Measurements from ENCODE around the gene TMEM234.

TMEM234 gene

DNA sequence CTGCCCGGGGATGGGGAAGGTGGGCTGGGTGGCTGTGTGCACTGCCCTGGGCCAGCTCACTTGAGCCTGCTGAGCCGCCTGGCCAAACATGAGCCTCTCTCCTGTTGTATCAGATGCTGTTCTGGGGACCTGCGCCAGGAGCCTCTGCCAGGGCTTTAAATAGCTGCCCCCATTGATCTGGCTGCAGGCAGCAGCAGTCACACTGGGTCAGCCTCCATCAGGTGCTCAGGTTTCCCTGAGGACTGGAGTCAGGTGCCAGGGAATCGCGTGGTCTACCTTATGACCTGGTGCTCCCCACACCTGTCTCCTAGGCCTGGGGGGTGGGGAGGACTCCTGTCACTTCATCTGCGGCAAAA is 22.5 kb downstream of the TMEM234 start:
- DNase-seq (ENCODE audit: low spot score) = peak; percentile 94

DNA sequence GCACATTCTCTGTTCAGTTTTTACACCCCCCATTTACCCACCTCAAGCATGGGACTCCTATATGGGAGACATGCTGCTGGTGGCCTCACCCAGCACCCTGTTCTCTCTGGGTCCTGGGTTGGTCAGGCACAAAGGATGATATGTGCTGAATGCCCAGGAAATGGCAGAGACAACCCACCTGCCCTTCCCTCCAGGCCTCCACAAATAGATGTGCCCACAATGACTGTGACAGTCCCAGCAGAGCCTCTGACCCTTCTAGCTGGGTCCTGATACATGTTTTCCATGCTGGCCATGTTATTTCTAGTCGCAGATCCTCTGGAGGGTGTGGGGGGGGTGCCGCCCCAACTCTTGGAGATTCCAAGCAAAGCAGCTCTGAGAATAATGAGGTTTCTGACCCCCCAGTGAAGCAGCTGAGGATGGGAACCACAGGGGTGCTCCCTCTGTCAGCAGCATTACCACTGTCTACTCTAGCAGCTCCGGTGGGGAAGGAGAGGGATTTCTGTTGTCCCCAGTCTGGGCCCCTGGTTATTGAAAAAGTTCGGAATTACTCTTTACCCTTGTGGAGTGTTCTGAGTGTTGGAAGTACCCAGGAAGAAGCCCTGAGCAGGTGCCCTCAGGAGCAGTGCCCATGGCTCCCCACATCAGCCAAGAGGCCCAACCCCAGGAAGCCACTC is 23.0 kb downstream of the TMEM234 start:
- no peak for DNase-seq (ENCODE audit: low spot score)

DNA sequence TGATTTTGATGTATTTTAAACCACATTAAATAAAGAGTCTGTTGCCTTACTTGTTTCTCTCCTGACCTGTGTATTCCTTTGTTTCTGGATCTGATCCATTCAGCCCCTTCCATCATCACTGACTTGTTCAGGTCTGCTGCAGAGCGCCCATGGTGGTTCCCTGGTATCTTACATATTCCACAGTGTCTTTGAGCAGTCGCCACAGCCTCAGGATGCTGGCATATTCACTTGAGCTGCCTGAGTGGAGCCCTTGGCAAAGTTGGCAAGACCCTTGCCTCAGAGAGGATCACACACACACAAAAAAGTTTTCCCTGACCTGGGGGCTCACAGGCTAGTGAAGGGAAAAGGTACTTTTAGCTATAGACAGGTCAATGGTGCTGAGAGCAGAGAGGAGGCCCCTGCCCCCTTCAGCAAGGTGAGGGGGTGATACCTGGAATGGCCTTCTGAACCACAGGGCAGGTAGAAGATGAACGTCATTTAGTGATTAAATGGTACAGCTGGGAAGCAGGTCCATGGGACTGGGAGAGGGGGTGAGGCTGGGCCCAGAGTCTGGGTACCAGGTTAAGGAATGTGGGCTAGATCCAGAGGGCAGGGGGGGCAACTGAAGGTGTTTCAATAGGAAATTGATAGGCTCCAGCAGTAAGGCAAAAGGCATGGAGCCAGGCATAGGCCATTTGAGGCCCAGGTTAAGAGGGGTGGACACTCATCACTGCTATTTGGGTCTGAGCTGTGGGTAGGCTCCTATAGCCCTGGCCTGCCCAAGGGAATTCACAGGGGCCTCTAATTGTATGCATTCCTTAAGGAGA is 23.7 kb downstream of the TMEM234 start:
- no peak for DNase-seq (ENCODE audit: low spot score)

DNA sequence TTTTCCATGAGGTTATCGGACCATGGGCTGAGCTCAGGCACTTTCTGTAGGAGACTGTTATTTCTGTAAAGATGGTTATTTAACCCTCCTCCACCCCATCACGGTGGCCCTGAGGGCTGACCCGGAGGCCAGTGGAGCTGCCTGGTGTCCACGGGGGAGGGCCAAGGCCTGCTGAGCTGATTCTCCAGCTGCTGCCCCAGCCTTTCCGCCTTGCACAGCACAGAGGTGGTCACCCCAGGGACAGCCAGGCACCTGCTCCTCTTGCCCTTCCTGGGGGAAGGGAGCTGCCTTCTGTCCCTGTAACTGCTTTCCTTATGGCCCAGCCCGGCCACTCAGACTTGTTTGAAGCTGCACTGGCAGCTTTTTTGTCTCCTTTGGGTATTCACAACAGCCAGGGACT is 24.3 kb downstream of the TMEM234 start:
- DNase-seq (ENCODE audit: low spot score) = no peak

DNA sequence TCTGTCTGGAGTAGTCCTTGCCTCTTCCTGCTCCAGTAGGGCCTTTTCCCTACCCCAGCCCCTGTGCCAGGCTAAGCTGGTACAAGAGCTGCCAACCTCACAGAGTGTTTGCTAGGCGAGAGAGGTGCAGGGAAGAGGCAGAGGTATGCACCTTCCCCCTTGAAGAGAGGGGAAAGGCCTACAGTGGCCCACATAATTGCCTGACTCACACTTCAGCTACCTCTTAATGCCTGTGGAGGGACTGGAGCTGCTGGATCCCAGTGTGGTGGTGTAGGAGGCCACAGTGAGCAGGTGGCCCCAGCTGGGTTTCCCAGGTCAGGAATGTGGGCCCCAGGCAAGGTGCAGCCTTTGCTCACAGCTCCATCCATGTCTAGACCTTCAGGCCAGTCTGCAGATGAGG is 25.1 kb downstream of the TMEM234 start:
- no peak for DNase-seq (ENCODE audit: low spot score)

DNA sequence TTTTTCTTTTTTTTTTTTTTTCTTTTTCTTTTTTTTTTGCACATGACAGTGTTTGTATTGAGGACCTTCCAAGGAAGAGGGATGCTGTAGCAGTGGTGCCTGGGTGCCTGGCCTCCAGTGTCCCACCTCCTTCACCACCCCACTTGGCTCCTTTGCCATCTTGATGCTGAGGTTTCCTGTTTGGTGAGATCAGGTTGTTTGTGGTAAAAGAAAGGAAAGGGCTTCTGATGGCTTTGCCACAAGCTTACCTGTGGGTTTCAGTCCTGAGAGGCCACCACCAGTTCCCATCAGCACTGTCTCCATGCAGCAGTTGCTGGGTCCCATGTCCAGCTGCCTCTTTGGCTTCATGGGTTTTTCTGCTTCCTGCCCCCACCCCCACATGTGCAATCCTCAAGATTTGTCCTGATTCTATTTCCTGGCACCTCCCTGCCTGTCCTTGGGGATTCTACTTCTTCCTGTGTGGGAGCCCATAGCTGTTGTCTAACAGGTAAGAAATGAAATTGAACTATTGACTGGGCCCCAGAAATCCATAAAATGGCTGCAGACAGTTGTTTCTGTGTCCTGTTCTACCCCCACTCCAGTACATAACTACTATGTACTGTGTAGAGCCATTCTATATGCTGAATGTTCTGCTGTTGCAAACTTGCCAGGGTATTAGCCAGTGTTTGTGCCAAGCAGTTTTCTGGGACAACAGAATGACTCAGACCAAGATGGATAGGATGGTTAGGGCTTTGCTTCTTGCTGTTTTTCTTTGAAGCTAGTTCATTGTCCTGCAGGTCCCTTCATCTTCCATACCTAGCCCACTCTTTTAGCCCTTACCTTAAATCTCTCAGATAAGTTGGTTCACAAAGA is 26.0 kb downstream of the TMEM234 start:
- DNase-seq (ENCODE audit: low spot score) = no peak

DNA sequence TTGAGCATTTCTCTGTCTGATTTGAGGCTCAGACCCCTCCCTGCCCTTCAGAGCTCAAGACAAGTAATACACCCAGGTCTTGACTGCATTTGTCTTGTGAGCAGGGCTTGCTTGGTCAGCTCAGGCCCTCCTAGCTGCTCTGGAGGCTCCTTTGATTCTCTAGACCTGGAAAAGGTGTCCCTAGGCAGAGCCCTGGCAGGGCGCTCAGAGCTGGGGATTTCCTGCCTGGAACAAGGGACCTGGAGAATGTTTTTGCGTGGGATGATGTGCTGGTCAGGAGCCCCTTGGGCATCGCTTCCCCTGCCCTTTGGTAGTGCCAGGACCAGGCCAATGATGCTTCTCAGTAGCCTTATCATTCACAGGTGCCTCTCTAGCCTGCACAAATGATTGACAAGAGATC is 26.6 kb downstream of the TMEM234 start:
- no peak for DNase-seq (ENCODE audit: low spot score)

DNA sequence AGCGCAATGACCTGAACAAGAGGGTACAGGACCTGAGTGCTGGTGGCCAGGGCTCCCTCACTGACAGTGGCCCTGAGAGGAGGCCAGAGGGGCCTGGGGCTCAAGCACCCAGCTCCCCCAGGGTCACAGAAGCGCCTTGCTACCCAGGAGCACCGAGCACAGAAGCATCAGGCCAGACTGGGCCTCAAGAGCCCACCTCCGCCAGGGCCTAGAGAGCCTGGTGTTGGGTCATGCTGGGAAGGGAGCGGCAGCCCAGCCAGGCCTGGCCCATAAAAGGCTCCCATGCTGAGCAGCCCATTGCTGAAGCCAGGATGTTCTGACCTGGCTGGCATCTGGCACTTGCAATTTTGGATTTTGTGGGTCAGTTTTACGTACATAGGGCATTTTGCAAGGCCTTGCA is 27.2 kb downstream of the TMEM234 start:
- DNase-seq (ENCODE audit: low spot score) = no peak

DNA sequence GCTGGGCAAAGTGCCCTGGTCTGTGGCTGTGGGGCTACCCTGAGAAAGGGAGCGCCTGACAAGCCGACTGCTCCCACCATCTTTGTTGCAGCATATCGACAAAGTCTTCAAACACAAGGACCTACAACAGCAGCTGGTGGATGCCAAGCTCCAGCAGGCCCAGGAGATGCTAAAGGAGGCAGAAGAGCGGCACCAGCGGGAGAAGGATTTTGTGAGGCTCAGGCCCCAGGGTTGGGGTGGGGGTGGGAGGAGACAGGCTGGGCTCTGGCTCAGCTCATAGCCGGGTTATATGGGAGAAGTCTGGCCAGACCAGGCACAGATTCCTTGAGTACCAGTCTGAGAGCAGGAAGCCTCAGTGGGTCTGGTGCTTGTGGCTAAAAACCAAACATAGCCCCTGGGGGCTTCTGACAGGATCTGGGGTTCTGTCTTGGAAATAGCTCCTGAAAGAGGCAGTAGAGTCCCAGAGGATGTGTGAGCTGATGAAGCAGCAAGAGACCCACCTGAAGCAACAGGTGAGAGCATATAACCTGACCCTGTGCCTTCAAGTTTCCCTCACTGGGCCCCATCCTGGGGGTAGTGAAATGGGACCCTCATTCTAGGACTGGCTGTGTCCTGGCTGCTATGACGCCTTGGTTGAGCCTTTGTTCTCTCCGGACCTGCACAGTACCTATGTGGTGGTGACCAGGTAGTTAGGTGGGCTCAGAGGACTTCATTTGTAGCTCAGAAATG is 29.8 kb downstream of the TMEM234 start:
- no peak for DNase-seq (ENCODE audit: low spot score)

DNA sequence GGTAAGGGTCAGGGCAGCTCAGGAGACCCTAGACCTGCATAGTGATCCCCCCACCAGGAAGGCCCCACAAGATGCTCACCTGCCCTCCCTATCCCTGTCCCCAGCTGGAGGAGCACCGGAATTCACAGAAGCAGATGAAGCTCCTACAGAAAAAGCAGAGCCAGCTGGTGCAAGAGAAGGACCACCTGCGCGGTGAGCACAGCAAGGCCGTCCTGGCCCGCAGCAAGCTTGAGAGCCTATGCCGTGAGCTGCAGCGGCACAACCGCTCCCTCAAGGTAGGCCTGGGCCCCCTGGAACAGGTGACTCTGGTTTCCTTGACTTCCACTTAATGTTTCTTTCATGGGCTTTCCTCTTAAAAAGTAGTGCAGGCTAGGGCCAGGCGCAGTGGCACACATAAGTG is 34.3 kb downstream of the TMEM234 start:
- DNase-seq (ENCODE audit: low spot score) = no peak

DNA sequence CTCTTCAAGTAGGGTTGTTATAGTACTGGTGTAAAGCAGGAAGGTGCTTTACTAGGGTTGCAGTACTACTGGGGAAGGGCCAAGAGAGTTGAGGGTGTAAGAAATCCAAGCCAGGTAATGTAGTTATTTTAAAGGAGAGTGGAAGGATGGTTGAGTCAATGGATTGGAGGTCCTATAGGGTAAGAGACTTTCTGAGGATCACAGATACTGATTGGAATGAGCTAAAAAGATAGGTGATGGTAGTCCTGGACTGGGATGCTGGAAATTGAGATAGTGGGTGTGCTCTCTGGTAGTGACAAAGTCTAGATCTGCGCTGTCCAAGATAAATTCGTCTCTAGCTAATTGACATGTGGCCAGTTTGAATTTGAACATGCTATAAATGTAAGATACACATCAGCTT is 35.7 kb downstream of the TMEM234 start:
- no peak for DNase-seq (ENCODE audit: low spot score)

DNA sequence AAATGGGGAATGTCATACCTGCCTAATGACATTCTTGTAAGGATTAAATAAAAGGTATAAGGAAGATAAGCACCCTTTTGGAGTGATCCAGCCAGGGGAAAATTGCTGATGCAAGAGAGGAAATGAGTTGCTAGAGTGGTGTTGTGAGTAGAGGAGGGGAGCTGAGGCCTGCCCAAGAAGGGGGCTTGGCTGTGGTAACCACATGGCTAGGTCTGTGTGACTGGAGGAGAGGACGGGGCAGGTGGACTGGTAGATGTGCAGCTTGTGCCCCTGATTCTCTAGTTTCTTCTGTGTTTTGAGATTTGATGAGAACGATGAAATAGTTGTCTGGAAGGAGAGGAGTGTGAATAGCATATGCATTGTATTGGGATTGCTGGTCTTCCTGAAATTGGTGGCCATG is 36.1 kb downstream of the TMEM234 start:
- DNase-seq (ENCODE audit: low spot score) = no peak

DNA sequence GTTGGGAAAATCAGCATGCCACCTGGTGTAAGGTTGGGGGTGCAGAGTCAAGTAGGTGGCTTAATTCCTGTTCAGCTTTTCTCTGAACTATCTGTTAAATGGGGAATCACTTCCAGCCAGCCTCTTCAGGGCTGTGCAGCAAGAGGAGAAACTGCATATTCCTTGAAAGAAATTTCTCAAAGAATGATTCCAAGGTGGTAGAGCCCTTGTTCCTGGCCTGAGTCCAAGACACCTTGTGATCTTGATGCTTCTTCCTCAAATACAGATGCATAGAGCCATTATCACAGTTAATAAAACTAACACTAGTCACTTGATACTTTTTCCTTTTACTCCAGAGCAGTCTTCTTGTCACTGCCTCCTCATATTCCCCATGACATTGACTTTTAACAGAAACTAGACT is 37.5 kb downstream of the TMEM234 start:
- DNase-seq (ENCODE audit: low spot score) = no peak

DNA sequence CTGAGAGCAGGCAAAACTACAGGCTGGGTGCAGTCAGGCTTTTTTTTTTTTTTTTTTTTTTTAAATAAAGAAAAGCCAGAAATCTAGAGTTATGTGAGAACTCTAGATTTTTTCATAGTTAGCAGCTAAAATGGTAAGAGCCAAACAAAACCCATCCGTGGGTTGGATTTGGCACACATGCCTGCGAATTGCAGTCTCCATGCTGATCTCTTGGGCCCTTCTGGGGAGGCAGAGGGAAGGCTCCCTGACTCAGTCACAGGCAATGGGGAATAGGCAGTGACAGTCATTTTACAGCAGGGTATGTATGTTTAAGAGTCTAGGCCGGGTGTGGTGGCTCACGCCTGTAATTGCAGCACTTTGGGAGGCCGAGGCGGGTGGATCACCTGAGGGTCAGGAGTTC is 40.1 kb downstream of the TMEM234 start:
- DNase-seq (ENCODE audit: low spot score) = no peak

DNA sequence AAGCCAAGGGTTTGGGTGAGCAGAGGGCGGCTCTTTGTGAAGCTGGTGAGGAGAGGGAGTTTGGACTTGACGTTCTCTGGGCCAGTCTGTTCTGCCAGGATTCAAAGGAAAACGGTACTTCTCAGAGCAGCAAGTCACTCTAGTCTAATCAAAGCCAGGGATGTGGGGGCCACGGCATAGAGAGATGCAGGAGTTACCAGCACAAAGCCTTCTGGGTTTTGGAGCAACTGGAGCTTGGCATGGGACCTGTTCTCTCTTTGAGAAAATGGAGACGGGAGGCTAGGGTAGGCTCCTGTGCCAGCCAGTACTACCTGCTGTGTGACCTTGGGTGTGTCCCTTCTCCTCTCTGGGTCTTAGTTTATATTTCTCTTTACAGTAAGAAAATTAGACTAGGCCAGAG is 40.6 kb downstream of the TMEM234 start:
- no peak for DNase-seq (ENCODE audit: low spot score)

DNA sequence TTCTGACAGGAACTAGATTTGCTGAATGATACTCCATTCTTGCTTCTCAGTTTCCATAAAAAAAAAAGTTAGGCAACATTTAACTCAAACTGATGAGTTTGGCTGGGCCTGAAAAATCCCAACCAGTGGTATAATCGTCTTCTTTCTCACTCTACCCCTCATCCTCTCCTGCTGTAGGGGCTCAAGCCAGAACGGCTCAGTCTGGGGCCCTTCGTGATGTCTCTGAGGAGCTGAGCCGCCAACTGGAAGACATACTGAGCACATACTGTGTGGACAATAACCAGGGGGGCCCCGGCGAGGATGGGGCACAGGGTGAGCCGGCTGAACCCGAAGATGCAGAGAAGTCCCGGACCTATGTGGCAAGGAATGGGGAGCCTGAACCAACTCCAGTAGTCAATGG is 41.1 kb downstream of the TMEM234 start:
- no peak for DNase-seq (ENCODE audit: low spot score)

DNA sequence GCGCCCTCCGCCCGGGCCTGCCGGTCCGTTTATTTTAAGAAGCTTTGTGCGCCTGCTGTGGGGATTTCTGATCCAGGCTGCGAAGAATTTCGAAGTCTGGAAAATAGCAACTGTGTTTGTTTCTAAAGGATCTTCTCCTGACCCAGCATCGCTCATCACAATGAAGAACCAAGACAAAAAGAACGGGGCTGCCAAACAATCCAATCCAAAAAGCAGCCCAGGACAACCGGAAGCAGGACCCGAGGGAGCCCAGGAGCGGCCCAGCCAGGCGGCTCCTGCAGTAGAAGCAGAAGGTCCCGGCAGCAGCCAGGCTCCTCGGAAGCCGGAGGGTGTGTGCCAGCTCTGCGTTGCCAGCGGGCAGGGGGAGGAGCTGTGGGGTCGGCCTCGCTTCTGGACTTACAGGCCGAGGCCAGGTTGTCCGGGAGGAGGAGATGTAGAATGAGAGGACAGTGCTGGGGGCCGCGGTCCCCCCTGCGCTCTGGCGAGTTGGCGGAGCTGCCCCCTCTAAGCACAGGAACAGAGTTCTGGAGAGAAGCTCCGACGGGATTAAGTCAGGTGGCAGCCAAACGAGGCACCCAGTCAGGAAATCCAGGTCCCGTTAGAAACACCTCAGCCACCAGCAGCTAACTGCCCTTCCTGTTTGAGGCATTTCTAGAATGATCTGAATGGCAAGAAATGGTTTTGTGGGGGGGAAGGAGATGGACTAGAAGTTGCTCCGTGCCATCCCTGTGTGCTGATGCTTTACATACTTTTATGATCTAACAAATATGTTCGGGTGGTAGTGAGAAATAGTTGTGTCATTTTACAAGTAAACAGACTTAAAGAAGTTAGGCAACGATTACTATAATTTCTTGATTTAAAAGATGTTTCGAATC is 41.7 kb downstream of the TMEM234 start:
- peak; percentile 30 for DNase-seq (ENCODE audit: low spot score)

DNA sequence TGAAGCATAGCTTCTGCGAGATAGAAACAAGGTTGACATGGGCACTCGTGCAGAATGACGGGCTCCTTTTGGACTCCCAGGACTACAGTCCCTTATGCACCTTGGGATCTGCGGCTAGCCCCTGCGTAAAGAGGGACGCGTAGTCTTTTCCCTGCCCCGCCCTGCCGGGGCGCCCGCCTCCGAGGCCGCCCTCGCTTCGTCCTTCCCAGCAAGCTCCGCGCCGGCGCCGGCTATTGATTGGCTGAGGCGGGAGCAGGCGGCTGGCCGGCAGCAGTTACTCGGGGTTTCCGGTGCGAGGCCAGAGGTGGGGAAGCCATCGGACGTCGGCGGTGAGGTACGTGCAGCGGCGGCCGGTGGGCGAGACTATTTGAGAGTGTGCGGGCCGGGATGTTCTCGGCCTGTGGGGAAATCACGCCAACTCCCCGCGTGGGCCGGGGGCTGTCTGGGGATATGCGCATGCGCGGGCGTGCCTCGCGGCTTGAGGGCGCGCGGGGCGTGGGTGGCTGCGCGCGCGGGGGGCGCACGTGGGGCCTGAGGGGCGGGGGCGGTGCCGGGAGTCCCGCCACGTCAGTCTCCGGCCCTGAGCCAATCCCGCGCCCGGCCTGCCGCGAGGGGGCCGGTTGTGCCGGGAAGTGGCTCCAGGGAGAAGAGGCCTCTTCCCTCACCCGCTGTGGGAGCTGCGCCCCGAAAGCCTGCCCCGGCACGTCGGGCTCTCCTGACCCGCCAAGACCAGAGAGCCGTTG is 42.5 kb downstream of the TMEM234 start, which contains the start of gene TXLNA:
Gene TXLNA (plus strand): TSS at position 233 of the 743 bp plus-strand sequence. CDS start 671 bp downstream, outside the sequence.
- peak; percentile 91 for DNase-seq (ENCODE audit: low spot score)

DNA sequence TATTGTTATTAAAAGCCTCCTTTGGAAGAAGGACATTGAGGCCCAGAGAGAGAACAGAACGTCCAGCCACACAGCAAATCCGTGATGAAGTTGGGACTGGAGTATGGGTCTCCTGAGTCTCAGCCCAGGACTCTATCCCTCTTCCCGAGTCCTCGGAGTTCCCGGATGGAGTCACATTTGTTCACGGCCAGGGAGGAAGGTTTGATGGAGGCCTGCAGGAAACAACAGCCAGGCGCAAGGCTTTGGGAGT is 43.0 kb downstream of the TMEM234 start:
- no peak for DNase-seq (ENCODE audit: low spot score)

DNA sequence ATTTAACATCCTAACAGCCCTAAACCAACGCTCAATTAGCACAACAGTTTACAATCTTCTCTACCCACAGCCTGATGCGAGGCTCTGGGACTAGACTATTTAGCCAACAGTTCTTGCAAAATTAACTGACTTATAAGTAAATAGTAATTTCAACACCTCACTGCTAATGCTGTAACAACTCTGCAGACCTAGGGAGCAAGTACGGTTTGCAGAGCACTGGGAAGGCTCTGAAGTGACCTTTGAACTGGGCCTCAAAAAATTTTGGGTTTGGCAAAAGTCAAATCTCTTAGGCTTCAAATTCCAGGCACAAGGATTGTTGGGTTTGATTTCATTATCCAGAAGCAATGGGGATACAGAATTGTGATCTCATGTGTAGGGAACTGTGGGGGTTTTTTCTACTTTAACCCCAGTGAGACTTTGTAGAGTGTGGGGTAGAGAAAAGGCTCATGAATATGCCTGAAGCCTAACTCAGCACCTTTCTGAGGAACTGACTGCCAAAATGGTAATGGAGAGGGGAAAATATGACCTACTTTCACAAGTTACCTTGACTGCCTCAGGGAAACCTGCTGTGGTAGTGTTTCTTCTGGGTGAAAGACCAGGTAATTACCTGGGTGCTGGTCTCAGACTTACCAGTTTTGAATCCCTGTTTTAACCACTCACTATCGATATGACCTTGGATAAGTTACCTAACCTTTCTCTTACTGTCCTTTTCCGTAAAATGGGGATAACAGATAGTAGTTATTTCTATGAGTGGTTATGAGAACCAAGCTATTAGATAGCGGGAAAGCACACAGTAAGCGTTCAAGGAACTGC is 43.6 kb downstream of the TMEM234 start:
- DNase-seq (ENCODE audit: low spot score) = no peak
